H1 (cell line): ENCODE data around the gene DOK7.

Source experiments
- CTCF ChIP-seq, 3 experiments: IDR thresholded peaks; 1 replicate in 2 of 3; 2 replicates in 1 of 3; pipeline versions ENCODE4 v1.5.1 to v1.6.1; 2011; ENCODE audit warnings: low read length in 3 of 3, mild to moderate bottlenecking in 3 of 3, inconsistent platforms in 2 of 3, low read depth in 1 of 3, moderate library complexity in 1 of 3; ENCODE audit not compliant: insufficient read depth in 1 of 3; ENCODE audit errors: control extremely low read depth in 1 of 3
- EZH2 ChIP-seq: fragments of 200-600 bp; sonication (generic); IDR thresholded peaks from 2 replicates; pipeline ENCODE4 v1.7.1; 2012; ENCODE audit warnings: low read depth, mild to moderate bottlenecking, moderate library complexity, low read length, inconsistent platforms; ENCODE audit not compliant: severe bottlenecking
- KDM4A ChIP-seq: IDR thresholded peaks from one replicate; pipeline ENCODE4 v1.7.1; 2012; ENCODE audit warnings: low read depth, mild to moderate bottlenecking, moderate library complexity, low read length, inconsistent platforms; ENCODE audit not compliant: severe bottlenecking
- POLR2A ChIP-seq, 2 experiments: IDR thresholded peaks; 1 replicate in 1 of 2; 2 replicates in 1 of 2; pipeline ENCODE4 v1.6.1; 2011; ENCODE audit warnings: low read depth in 2 of 2, low read length in 2 of 2, mild to moderate bottlenecking in 2 of 2; ENCODE audit errors: control extremely low read depth in 1 of 2
- POLR2AphosphoS5 ChIP-seq: IDR thresholded peaks from 2 replicates; pipeline ENCODE4 v1.6.1; 2011; ENCODE audit warnings: low read depth, low read length

DNA sequence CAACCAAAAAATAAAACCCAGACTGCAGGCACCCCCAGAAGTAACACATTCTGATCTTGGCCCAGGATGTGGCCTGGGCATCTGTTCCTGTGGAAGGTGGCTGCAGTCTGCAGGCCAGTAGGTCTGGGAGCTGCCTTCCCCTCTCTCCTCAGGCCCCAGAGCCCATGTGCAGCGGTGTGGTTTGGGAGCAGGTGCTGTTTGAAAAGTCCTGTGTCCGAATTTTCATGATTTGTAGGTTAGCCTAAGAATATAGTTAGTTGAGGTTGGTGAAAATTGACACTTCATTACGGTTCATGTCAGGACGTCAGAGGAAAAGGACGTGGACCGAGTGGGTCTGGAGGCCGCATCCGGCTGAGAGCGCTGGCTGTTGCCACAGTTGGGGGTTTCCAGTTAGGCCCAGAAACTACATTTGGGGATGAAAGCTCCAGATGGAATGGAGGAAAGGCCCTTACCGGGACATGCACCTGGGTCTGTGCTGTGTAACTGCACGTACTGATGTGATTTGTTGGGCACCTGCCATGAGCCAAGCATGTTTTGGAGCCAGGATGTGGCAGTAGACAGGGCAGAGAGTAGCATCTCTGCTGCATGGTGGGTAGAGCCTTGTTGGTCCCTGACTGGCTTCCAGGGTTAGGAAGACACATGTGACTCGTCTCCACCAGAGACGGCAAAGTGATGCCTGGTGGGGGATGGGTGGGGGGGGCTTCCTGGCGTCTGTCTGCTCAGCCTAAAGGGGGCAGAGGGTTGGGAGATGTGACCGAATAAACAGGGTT lies 43.1 kb upstream of the DOK7 start:
- TF ChIP-seq POLR2AphosphoS5 (no peak), CTCF (IDR thresholded peaks at IDR 0.05; ENCODE audit: control extremely low read depth in 1 of 3, insufficient read depth in 1 of 3, low read depth in 1 of 3, low read length in 3 of 3) (no peak), EZH2 (no peak), KDM4A (no peak), POLR2A (IDR thresholded peaks at IDR 0.05; ENCODE audit: control extremely low read depth in 1 of 2, low read depth in 2 of 2, low read length in 2 of 2) (no peak)
